GM18861 (cell line): ENCODE data around the gene ABCD4.

Experiments used
- ATAC-seq: cut with Tn5 transposase; IDR thresholded peaks from one replicate; pipeline ENCODE4 v1.9.1; 2021; ENCODE audit not compliant: unreplicated experiment

Gene ABCD4

GRCh38 chr14:74238974-74239847, 63.5 kb downstream of the ABCD4 start, which contains the start of gene VSX2:
TSS of gene VSX2 (plus strand) at chr14:74239449. CDS start at chr14:74239562, 113 bp downstream.
- ATAC-seq = no peak

- no peak for ATAC-seq
These were observed 65.3 kb downstream of the ABCD4 start for GRCh38 chr14:74237441-74237840.
